HTR-8/SVneo (cell line): ENCODE measurements around the gene LPIN1.
A peak's percentile ranks its signal among the peaks of the same experiment; 100 is the strongest.

Experiments
- DNase-seq: peaks from one replicate; pipeline ENCODE4 v3.0.0; 2011; ENCODE audit warnings: low spot score, mixed read lengths; ENCODE audit not compliant: insufficient read length
- FAIRE-seq: peaks from 2 replicates; lab custom pipeline; 2011; peaks lifted over from hg19 to GRCh38; lab: Jason Lieb, UNC

The LPIN1 gene

DNA sequence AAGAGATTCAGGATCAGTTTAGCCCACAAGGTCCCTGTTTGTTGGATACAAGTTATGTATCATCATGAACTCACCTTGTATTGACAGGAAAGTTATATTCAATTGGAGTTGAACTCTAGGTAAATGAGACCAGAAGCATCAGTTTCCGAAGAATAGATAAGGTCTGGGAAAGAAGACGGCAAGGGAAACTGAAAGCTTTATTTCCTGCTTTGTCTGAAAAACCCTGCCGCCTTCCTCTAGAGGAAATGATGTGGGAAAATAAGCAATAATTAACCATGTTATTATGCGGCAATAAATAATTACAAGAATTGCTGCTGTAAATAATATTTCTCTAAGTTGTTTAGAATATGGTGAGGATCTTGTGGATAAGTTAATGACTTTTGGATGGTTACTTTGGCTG lies 32.0 kb downstream of the LPIN1 start:
- no peak for FAIRE-seq
- no peak for DNase-seq

DNA sequence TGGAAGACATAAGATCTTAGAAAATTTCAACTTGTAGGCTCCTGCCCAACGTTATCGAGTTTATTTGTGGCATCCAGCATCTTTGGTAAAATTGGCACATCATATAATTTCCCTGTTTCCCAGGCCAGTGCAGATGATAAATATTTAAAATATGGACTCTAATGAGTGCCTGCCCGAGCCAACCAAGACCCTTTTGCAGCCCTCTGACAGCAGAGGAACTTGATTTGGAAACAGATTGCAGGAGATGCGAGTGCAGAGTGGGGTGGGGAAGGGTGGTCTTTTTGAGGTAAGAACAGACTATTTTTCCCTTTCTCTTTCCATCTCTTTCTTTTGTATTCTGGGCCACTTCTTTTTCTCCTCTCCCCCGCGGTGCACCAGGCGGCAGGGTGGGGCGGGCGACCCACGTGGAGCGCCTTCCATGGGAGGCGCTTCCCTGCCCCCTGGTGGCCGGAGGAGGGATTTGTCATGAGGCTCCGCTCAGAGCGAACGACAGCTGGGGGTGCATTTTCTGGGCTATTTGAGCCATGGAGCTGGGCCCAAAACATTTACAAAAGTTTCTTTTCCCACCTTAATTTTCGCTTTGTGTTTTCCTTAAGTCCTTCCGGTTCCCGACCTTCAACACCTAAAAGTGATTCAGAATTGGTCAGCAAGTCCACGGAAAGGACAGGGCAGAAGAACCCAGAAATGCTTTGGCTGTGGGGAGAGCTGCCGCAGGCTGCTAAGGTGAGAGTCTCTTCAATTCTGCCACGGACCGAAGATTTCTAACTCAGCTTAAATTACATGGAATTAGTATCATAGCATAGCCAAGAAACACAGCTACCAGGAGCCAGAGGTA lies 32.7 kb downstream of the LPIN1 start:
- FAIRE-seq, result no peak
- DNase-seq, result peak; percentile 81

- FAIRE-seq, result no peak
- DNase-seq, result no peak
Observed at GRCh38 chr2:11781602-11782001, 35.2 kb downstream of the LPIN1 start.

DNA sequence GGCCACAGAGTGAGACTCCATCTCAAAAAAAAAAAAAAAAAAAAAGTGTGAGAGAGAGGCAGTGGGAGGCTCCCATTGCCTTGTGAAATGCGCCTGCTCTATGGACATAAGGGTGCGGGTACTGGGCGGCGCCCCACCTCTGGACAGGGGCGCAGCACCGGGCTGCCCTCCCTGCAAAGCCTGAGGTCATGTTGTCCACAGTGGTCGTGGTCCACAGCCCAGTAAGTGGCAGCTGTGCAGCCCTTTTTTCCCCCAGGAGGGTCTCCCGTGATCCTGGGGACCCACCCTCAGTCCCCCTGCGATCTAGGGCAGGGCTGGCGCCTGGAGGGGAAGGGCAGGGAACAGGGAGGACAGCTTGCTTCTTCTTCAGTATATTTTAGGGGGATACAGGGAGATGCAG lies 37.8 kb downstream of the LPIN1 start:
- DNase-seq, result no peak
- FAIRE-seq, result no peak

- DNase-seq (peak; percentile 76), FAIRE-seq (no peak)
Observed at GRCh38 chr2:11784747-11785610, 38.5 kb downstream of the LPIN1 start.

- FAIRE-seq (no peak), DNase-seq (no peak)
Observed at GRCh38 chr2:11785611-11785940, 39.1 kb downstream of the LPIN1 start.

- DNase-seq (no peak), FAIRE-seq (no peak)
Observed at GRCh38 chr2:11786191-11786590, 39.8 kb downstream of the LPIN1 start.

DNA sequence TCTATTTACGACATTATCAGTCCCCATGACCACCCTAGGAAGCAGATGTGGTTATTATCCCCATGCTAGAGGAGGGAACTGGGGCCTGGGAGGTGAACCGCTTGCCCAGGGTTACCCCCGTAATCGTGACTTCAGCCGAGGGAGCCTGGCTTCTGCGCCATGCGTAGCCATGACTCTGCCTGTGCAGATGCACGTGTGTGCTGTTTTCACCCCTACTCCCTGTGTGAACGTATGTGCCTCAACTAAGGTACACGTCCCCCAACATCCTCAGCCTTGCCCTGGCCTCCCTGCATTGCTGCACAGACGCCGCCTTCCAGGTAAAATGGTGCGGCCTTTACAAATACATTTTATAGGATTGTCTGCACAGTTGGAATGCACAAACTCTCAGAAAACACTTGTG lies 40.2 kb downstream of the LPIN1 start:
- DNase-seq, result no peak
- FAIRE-seq, result peak; percentile 60

GRCh38 chr2:11787991-11788390 lies 41.6 kb downstream of the LPIN1 start:
- DNase-seq, result no peak
- no peak for FAIRE-seq

GRCh38 chr2:11788461-11789124 lies 42.2 kb downstream of the LPIN1 start:
- DNase-seq (no peak), FAIRE-seq (no peak)

DNA sequence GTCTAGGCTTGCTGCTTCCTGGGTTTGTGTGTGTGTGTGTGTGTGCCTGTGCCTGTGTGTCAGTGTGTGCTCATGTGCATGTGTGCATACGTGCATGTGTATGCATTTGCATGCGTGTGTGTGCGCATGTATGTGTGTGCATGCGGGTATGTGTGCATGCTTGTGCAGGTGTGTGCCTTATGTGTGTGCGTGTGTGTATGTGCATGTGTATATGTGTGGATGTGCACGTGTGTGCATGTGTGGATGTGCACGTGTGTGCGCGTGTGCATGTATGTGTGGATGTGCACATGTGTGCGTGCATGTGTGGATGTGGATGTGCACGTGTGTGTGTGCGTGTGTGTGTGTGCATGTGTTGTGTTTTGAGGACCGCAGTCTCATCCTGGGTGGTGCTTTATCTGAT lies 42.8 kb downstream of the LPIN1 start:
- no peak for DNase-seq

DNA sequence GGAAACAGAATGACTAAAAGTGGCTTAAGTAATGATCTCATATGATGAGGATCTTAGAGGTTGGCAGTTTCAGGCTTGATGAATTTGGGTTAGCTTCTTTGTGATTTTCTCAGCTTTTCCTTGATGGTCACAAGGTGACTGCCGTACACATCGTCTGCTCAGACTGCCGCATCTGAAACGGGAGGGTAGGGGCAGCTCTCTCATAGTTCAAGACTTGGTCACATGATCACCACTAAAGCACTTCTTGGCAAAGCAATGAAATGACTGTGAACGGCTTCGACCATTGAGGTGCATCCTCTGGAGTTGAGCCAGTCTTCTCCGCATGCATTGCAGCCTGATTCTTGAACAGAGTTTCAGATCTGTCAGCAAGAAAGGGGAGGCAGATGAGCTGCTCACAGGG lies 43.8 kb downstream of the LPIN1 start:
- FAIRE-seq (peak; percentile 42), DNase-seq (no peak)

More for the DNA sequence above, 42.8 kb downstream of the LPIN1 start:
- peak; percentile 98 for FAIRE-seq

DNA sequence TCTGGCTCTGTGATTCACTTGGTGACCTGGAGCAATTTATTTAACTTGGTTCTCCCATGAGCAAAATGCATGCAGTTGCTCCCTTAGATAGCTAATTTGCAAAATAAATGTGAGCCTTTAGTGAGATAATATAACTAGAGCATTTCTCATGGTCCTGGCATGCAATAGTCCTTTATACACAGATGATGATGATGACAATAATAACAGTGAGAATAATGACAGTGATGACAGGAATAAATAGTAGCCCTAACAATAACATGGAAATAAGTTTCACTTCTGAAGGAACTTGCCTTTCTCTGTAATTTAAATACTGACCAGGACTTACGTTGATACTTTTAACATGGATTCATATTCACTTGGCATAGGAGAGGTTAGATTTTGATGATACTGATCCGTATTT lies 49.2 kb downstream of the LPIN1 start:
- DNase-seq (no peak), FAIRE-seq (no peak)

- DNase-seq, result no peak
- FAIRE-seq, result no peak
Observed at GRCh38 chr2:11796190-11797171, 50.0 kb downstream of the LPIN1 start.

- no peak for FAIRE-seq
- DNase-seq, result no peak
Observed at GRCh38 chr2:11797846-11798245, 51.4 kb downstream of the LPIN1 start.

DNA sequence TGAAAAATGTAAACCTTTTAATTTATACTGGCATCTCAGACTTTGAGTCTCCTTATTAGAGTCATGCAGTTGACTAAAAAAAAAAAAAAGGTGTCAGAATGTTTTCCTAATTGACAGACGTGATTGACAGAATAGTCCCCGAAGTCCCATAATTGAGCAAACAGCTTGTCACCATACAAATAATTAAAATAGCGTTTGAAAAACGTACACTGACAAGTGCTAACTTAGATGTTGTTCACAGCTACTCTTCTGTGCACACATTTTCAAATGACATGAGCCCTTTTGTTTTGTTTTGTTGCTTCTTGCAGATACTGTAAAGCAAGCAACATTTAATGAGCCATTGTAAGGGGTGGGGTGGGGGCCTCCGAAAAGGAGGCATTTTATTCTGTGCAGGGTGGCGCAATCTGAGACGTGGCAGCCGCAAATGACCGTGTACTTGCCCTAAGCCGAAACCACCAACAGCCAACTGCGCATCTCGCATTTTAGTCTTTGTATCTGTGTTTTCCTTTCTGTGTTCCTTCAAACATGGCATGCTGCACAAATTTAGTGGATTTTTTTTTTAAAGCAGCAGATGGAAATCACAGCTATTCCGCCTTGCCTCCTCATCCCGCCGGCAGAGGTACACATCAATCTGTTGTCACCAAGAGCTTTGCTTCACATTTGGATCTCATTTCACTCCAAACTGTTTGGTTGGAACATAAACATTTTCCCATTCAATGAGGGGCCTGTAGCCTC lies 52.4 kb downstream of the LPIN1 start:
- no peak for DNase-seq
- no peak for FAIRE-seq

- DNase-seq, result no peak
- FAIRE-seq, result no peak
Observed at GRCh38 chr2:11799826-11800225, 53.4 kb downstream of the LPIN1 start.

DNA sequence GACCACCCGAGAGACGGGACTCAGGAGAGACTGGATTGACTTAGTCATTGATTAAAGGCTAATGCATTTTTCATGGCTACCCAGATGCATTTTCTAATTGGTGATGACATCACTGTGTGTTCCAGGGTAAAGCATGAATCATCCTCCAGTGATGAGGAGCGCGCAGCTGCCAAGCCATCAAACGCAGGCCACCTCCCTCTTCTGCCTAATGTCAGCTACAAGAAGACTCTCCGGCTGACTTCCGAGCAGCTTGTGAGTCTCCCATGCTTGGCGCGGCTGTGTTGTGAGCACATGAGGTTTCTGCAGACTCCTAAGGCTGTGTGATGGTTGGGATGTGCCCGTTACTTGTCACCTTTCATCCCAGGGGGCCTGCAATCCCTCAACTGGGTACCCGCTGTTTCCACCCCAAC lies 56.4 kb downstream of the LPIN1 start:
- FAIRE-seq, result no peak
- DNase-seq, result no peak

GRCh38 chr2:11805024-11805423 lies 58.6 kb downstream of the LPIN1 start:
- DNase-seq (no peak), FAIRE-seq (no peak)
